HL-60 (cell line): ENCODE measurements around the gene ADAMTS10.

Source experiments
- CTCF ChIP-seq: IDR thresholded peaks from one replicate; pipeline ENCODE4 v1.5.1; 2011; ENCODE audit warnings: low read length, control low read depth, inconsistent platforms; ENCODE audit not compliant: insufficient read depth
- GABPA ChIP-seq: IDR thresholded peaks from 2 replicates; pipeline ENCODE4 v1.6.1; 2012; ENCODE audit warnings: low read depth
- POLR2AphosphoS5 ChIP-seq: IDR thresholded peaks from 2 replicates; pipeline ENCODE4 v1.6.1; 2012; ENCODE audit warnings: low read depth
- TF ChIP-seq, protein P1 (sequence below): IDR thresholded peaks from 2 replicates; pipeline ENCODE4 v1.6.1; 2012; ENCODE audit warnings: low read depth; ENCODE audit not compliant: insufficient replicate concordance

DNA sequence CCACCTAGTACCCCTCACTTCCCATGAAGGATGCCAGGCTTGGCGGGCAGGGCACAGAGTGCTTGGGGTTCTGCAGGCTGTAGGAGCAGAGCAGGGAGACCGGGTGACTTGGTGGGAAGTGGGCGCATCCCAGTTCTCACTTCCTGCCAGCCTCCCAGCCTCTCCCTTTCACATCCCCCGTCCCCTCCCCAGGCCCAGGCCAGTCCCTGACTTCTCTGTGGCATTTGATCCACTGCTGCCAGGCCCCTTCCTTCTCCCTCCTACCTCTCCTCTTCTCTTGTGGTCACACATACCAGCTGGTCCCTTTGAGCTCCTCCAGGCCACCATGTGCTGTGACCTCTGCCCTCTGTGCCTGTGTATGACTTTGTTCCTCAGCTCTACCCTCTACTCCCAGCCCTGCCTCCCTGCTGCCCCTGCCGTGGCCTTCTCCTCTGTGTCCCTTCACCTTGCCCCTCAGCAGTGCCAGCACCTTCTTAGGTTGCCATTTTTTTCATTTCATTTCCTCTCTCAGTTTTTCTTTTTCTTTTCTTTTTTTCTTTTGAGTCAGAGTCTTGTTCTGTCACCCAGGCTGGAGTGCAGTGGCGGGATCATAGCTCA, 52.8 kb downstream of the ADAMTS10 start:
- TF ChIP-seq CTCF, result no peak
- no peak for TF ChIP-seq POLR2AphosphoS5
- TF ChIP-seq, protein P1, sequence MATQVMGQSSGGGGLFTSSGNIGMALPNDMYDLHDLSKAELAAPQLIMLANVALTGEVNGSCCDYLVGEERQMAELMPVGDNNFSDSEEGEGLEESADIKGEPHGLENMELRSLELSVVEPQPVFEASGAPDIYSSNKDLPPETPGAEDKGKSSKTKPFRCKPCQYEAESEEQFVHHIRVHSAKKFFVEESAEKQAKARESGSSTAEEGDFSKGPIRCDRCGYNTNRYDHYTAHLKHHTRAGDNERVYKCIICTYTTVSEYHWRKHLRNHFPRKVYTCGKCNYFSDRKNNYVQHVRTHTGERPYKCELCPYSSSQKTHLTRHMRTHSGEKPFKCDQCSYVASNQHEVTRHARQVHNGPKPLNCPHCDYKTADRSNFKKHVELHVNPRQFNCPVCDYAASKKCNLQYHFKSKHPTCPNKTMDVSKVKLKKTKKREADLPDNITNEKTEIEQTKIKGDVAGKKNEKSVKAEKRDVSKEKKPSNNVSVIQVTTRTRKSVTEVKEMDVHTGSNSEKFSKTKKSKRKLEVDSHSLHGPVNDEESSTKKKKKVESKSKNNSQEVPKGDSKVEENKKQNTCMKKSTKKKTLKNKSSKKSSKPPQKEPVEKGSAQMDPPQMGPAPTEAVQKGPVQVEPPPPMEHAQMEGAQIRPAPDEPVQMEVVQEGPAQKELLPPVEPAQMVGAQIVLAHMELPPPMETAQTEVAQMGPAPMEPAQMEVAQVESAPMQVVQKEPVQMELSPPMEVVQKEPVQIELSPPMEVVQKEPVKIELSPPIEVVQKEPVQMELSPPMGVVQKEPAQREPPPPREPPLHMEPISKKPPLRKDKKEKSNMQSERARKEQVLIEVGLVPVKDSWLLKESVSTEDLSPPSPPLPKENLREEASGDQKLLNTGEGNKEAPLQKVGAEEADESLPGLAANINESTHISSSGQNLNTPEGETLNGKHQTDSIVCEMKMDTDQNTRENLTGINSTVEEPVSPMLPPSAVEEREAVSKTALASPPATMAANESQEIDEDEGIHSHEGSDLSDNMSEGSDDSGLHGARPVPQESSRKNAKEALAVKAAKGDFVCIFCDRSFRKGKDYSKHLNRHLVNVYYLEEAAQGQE, result no peak
- no peak for TF ChIP-seq GABPA
